ENCODE measurements around the gene MAP2K7.
"Not testable (repeated sequence)": the region's sequence is repeated elsewhere in the genome, so short reads cannot be mapped to it uniquely, and the experiment has no call there.

Gene MAP2K7

DNA sequence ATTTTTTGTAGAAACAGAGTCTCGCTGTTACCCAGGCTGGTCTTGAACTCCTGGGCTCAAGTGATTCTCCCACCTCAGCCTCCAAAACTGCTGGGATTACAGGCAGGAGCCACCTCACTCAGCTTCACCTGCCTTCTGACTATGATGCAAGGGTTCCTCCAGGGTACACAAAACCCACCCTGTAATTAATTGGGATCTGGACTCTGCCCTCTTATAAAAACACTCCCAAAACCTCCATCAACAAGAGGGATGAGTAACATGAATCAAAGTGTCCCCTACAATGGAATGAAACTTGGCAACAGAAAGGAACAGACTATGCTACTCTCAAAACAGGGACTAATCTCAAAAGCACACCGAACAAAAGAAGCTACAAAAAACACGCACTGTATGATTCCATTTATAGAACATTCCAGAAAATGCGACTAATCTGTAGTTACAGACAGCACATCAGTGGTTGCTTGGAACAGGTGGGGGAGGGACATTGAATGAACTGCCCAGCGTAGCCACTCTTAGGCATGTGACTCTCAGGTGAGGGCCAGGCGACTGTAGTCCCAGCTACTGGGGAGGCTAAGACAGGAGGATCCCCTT lies 26.3 kb upstream of the MAP2K7 start:
- DNase-seq (ENCODE audit: insufficient read length): no peak
- FAIRE-seq: no peak

DNA sequence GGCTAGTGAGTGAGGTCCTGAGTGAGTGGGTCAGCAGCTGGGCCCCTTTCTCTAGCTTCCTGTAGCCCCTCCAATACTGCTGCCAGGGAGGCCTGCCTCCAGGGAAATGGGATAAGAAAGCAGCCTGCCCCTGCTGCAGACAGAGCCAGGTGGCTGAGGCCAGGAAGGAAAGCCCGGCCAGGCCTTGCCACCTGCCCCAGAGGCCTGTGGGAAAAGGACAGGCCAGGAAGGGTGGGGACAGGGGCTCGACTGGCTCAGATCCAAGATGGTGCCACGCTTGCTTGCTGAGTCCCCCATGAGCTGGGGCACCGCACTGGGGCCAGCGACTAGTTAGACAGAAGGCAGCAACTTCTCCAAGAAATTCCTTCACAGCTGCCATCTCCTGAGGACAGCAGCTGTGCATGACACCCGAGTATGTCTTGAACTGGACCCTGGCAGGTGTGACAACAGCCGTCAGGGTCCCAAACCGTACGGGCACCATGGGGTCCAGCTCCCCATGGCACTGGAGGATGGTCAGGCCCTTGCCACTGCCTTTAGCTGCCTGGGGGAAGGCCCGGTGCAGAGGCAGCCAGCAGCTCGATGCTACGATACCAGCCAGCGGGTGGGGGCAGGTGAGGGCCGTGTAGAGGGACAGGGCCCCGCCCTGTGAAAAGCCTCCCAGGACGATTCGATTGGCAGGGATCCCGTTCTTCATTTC lies 24.4 kb upstream of the MAP2K7 start:
- no peak for FAIRE-seq
- no peak for TF ChIP-seq POLR2A (IDR thresholded peaks at IDR 0.05; ENCODE audit: low read depth, low read length)
- no peak for TF ChIP-seq TAF1 (IDR thresholded peaks at IDR 0.05; ENCODE audit: borderline replicate concordance, low read depth, low read length)
- no peak for TF ChIP-seq POLR2AphosphoS5 (IDR thresholded peaks at IDR 0.05; ENCODE audit: low read depth, low read length)
- DNase-seq (ENCODE audit: insufficient read length): no peak

More for the DNA sequence above, 26.3 kb upstream of the MAP2K7 start:
- TF ChIP-seq POLR2A (IDR thresholded peaks at IDR 0.05; ENCODE audit: low read depth, low read length): no peak
- TF ChIP-seq TAF1 (IDR thresholded peaks at IDR 0.05; ENCODE audit: borderline replicate concordance, low read depth, low read length): no peak
- TF ChIP-seq POLR2AphosphoS5 (IDR thresholded peaks at IDR 0.05; ENCODE audit: low read depth, low read length): no peak

DNA sequence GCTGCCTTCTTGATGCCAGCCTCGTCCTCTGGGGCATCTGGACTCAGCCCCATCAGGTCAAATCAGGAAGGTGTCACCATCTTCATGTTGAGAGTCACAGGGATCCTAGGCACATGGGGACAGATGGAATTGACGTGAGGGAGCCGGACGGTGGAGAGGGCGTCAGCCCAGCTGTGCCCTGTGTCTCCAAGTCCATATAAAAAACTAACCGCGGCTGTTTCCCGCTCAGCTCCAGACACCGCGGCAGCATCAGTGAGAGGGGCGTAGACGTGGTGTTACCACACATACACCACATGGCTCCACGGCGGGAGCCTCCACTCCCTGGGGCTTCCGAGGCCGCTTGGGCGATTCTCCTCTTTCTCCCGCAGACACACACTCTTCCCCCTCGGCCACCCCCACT lies 23.8 kb upstream of the MAP2K7 start:
- TF ChIP-seq TAF1 (IDR thresholded peaks at IDR 0.05; ENCODE audit: borderline replicate concordance, low read depth, low read length): no peak
- FAIRE-seq: no peak
- DNase-seq (ENCODE audit: insufficient read length): no peak

DNA sequence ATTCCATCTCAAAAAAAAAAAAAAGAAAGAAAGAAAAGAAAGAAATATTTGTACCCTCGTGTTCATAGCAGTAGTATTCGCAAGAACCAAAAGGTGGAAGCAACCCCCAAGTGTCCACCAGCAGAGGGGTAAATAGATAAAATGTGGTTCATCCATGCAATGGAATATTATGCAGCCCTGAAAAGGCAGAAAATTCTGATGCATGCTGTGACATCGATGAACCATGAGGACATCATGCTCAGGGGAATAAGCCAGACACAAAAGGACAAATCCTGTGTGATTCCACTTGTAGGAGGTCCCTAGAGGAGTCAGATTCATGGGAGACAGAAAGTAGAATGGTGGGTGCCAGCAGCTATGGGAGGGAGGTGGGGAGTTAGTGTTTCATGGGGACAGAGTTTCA lies 21.8 kb upstream of the MAP2K7 start:
- TF ChIP-seq TAF1 (IDR thresholded peaks at IDR 0.05; ENCODE audit: borderline replicate concordance, low read depth, low read length) (no peak), POLR2AphosphoS5 (IDR thresholded peaks at IDR 0.05; ENCODE audit: low read depth, low read length) (no peak), POLR2A (IDR thresholded peaks at IDR 0.05; ENCODE audit: low read depth, low read length) (no peak)
- no peak for FAIRE-seq

DNA sequence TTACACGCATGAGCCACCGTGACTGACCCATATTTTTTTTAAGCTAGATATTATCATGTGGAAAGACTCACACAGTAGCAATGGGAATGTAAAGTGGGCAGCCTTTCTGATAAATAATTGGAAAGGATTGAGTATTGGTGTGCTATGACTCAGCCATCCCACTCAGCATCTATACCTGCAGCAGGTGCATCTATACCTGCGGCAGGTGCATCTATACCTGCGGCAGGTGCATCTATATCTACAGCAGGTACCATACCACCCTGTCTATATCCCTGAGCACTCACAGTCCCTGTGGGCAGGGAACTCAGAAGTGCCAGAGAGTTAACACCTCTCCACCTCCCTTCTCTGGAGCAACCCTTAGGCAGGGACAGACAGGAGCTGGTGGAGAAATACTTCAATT lies 20.6 kb upstream of the MAP2K7 start:
- FAIRE-seq (no peak), DNase-seq (ENCODE audit: insufficient read length) (no peak)
- TF ChIP-seq POLR2A (IDR thresholded peaks at IDR 0.05; ENCODE audit: low read depth, low read length): no peak
- TF ChIP-seq POLR2AphosphoS5 (IDR thresholded peaks at IDR 0.05; ENCODE audit: low read depth, low read length): no peak
- no peak for TF ChIP-seq TAF1 (IDR thresholded peaks at IDR 0.05; ENCODE audit: borderline replicate concordance, low read depth, low read length)

More for the DNA sequence above, 21.8 kb upstream of the MAP2K7 start:
- no peak for DNase-seq (ENCODE audit: insufficient read length)

DNA sequence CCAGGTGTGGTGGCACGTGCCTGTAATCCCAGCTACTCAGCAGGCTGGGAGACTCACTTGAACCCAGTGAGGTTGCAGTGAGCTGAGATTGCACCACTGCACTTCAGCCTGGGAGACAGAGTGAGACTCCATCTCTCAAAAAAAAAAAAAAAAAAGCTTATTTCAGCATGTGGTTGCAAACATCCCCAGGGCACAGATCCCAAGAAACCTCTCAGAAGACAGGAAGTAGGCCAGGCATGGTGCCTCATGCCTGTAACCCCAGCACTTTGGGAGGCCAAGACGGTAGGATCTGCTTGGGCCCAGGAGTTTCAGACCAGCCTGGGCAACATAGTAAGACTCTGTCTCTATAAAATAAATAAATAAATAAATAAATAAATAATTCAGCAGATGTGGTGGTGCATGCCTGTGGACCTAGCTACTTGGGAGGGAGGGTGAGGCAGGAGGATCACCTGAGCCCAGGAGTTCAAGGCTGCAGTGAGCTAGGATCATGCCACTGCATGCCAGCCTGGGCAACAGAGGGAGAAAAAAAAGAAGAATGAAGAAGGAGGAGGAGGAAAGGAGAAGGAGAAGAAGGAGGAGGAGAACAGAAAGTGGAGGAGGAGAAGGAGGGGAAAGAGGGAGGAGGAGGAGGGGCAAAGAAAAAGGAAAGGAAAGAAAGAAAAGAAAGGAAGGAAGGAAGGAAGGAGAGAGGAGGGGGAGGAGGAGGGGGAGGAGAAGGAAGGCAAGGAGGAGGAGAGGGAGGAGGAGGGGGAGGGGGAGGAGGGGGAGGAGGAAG lies 19.7 kb upstream of the MAP2K7 start:
- TF ChIP-seq TAF1 (IDR thresholded peaks at IDR 0.05; ENCODE audit: borderline replicate concordance, low read depth, low read length) (no peak), POLR2A (IDR thresholded peaks at IDR 0.05; ENCODE audit: low read depth, low read length) (no peak), POLR2AphosphoS5 (IDR thresholded peaks at IDR 0.05; ENCODE audit: low read depth, low read length) (no peak)
- FAIRE-seq (no peak), DNase-seq (ENCODE audit: insufficient read length) (no peak)

DNA sequence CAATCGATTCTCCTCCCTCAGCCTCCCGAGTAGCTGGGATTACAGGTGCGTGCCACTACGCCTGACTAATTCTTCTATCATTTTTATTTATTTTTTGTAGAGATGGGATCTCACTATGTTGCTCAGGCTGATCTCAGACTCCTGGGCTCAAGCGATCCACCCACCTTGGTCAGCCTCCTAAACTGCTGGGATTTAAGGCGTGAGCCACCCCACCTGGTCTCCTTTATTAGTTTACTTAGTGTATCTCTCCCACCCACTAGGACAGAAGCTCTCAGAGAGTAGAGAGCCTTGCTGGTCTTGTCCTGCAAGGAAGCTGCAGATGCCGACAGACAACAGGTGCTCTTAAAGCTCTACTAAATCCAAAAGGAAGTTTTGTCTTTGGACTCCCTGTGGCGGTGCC lies 17.9 kb upstream of the MAP2K7 start:
- no peak for DNase-seq (ENCODE audit: insufficient read length)
- TF ChIP-seq POLR2AphosphoS5 (IDR thresholded peaks at IDR 0.05; ENCODE audit: low read depth, low read length) (no peak), TAF1 (IDR thresholded peaks at IDR 0.05; ENCODE audit: borderline replicate concordance, low read depth, low read length) (no peak), POLR2A (IDR thresholded peaks at IDR 0.05; ENCODE audit: low read depth, low read length) (no peak)
- FAIRE-seq: no peak

DNA sequence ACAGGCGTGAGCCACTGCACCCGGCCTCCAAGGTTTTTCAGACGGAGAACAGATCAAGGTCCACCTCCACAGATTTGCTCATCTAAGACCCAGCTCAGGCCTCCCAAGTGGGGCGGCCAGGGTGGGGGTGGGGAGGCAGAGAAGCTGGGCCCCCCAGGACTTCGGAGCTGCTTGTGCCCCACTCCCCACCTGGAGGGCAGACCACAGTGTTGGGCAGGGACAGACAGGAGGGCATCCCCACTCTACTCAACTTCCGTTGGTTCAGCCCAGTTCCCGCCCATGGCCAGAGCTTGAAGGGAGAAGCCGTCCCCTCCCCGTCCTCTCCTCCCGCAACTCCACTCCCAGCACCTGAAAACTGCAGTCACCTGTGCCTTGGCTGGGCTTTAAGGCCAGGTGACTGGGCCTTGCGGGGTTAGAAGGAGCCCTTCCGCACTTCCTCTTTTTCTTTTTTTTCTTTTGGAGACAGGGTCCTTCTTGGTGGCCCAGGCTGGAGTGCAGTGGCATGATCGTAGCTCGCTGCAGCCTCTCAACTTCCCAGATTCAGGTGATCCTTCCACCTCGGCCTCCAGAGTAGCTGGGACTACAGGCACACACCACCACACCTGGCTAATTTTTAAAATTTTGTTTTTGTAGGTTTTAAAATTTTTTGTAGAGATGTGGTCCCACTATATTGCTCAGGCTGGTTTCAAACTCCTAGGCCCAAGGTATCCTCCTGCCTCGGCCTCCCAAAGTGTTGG lies 16.1 kb upstream of the MAP2K7 start:
- FAIRE-seq (no peak), DNase-seq (ENCODE audit: insufficient read length) (no peak)
- TF ChIP-seq TAF1 (IDR thresholded peaks at IDR 0.05; ENCODE audit: borderline replicate concordance, low read depth, low read length) (no peak), POLR2AphosphoS5 (IDR thresholded peaks at IDR 0.05; ENCODE audit: low read depth, low read length) (no peak), POLR2A (IDR thresholded peaks at IDR 0.05; ENCODE audit: low read depth, low read length) (no peak)

DNA sequence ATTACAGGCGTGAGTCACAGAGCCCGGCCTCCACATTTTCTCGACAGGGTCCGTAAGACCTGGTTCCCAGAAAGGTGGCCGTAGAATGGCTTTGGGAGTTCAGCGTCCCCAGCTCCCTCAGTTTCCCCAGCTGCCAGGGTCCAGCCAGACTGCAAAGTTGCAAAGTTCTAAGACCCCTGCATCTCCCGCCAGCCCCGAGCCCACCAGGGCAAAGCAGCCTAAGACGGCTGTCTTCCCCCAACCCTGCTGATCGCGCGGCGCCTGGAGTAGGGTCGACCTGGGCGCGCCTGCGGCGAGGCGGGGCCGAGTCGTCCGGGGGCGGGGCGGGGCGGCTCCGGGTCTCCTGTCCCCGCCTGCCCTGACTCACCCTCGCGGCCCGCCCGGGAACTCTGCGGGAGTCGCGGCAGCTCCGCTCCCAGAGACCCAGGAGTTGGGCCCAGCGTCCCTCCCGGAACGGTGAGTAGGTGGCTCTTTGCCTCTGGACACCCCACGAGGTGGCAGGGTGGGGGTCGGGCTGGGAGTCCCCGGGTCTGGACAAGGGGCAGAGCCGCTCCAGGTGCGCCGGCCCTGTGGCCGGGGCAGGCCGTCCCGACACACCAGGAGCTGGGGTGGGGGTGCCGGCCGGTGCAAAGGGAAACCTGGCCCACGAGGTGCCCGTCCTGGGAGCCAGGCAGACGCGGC lies 15.4 kb upstream of the MAP2K7 start, which contains the start of gene LRRC8E:
LRRC8E (plus strand) TSS at position 366 of the 681 bp plus-strand sequence. CDS start 7,094 bp downstream, outside the sequence.
- FAIRE-seq (no peak), DNase-seq (ENCODE audit: insufficient read length) (no peak)
- no peak for TF ChIP-seq TAF1 (IDR thresholded peaks at IDR 0.05; ENCODE audit: borderline replicate concordance, low read depth, low read length)
- no peak for TF ChIP-seq POLR2A (IDR thresholded peaks at IDR 0.05; ENCODE audit: low read depth, low read length)
- TF ChIP-seq POLR2AphosphoS5 (IDR thresholded peaks at IDR 0.05; ENCODE audit: low read depth, low read length): no peak

DNA sequence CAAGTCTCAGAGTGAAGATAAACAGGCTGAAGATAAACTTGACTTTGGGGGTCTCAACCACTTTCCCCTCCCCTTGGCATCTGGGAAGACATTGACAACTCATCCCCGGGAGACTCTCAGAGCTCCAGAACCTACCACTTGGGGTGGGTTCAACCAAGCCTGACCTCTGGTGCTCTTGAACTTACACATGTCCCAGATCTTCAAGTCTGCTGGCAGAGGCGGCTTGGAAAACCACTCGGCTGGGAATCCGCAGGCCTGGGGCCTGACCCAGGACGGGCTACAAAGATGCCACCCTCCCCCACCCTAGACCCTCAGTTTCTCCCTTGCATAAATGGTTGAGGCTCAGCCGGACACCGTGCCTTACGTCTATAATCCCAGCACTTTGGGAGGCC lies 14.9 kb upstream of the MAP2K7 start:
- FAIRE-seq (no peak), DNase-seq (ENCODE audit: insufficient read length) (no peak)
- TF ChIP-seq POLR2AphosphoS5 (IDR thresholded peaks at IDR 0.05; ENCODE audit: low read depth, low read length) (no peak), POLR2A (IDR thresholded peaks at IDR 0.05; ENCODE audit: low read depth, low read length) (no peak), TAF1 (IDR thresholded peaks at IDR 0.05; ENCODE audit: borderline replicate concordance, low read depth, low read length) (no peak)

DNA sequence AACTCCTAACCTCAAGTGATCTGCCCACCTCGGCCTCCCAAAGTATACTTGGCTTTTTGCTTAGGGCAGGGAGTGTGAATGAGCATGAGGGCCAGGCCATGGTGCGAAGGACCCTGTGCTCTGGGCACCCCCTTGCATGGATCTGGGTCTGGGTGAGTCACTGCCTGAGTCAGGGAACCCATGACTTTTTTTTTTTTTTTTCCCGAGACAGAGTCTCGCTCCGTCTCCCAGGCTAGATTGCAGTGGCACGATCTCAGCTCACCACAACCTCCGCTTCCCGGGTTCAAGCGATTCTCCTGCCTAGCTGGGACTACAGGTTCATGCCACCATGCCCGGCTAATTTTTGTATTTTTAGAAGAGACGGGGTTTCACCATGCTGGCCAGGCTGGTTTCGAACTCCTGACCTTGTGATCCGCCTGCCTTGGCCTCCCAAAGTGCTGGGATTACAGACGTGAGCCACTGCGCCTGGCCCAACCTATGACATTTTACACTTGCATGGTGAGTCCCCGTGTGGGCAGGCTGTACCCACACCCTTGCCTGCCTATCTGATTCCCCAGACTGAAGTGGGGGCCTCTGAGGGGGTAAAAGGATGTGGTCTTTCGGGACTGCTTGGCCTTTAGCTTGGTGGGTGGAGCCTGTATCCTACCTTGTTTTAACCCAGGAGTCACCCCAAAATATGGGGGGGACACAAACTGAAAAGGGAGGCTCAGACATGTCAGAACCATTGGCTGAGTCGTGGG lies 10.1 kb upstream of the MAP2K7 start:
- not testable (repeated sequence) for DNase-seq (ENCODE audit: insufficient read length); FAIRE-seq
